KMS-11 (cell line): ENCODE results near the gene ZNF536.

Experiments
- H2AFZ ChIP-seq: fragments of 200-600 bp; sonication (generic); 2 replicates; pipeline ENCODE4 v1.6.1; 2016; ENCODE audit warnings: antibody characterized with exemption, mixed run types, low read depth
- H3K27ac ChIP-seq: fragments of 200-600 bp; sonication (generic); 2 replicates; pipeline ENCODE4 v1.6.1; 2016; ENCODE audit warnings: mild to moderate bottlenecking, mixed run types
- H3K27me3 ChIP-seq: fragments of 200-600 bp; sonication (generic); 2 replicates; pipeline ENCODE4 v1.6.1; 2017; ENCODE audit warnings: mild to moderate bottlenecking, low read depth, mixed run types, moderate library complexity; ENCODE audit not compliant: insufficient read depth
- H3K36me3 ChIP-seq: fragments of 200-600 bp; sonication (generic); 2 replicates; pipeline ENCODE4 v1.6.1; 2017; ENCODE audit warnings: mild to moderate bottlenecking, mixed run types; ENCODE audit not compliant: insufficient read depth
- H3K4me1 ChIP-seq: fragments of 200-600 bp; sonication (generic); 2 replicates; pipeline ENCODE4 v1.6.1; 2016; ENCODE audit warnings: mild to moderate bottlenecking, low read depth, mixed run types; ENCODE audit not compliant: poor library complexity, severe bottlenecking
- H3K4me2 ChIP-seq: fragments of 200-600 bp; sonication (generic); 2 replicates; pipeline ENCODE4 v1.7.0; 2016; ENCODE audit warnings: mild to moderate bottlenecking, mixed run types
- H3K4me3 ChIP-seq: fragments of 200-600 bp; sonication (generic); IDR thresholded peaks from 2 replicates; pipeline ENCODE4 v1.6.1; 2017; ENCODE audit warnings: low read depth, low read length, mixed read lengths; ENCODE audit not compliant: insufficient read depth
- H3K79me2 ChIP-seq: fragments of 200-600 bp; sonication (generic); 2 replicates; pipeline ENCODE4 v1.6.1; 2016; ENCODE audit warnings: low read depth, mixed run types; ENCODE audit not compliant: insufficient read depth
- H3K9ac ChIP-seq: fragments of 200-600 bp; sonication (generic); 2 replicates; pipeline ENCODE4 v1.6.1; 2016; ENCODE audit warnings: mild to moderate bottlenecking, mixed run types
- H4K20me1 ChIP-seq: fragments of 200-600 bp; sonication (generic); 2 replicates; pipeline ENCODE4 v1.6.1; 2016; ENCODE audit warnings: mild to moderate bottlenecking, mixed run types; ENCODE audit not compliant: insufficient read depth
- TF ChIP-seq, protein P1 (sequence below): fragments of 200-600 bp; sonication (generic); conservative IDR thresholded peaks from 2 replicates; pipeline ENCODE4 v1.6.1; 2017; ENCODE audit warnings: low read depth, mild to moderate bottlenecking, antibody characterized with exemption, low read length, moderate library complexity, mixed read lengths

The ZNF536 gene

DNA sequence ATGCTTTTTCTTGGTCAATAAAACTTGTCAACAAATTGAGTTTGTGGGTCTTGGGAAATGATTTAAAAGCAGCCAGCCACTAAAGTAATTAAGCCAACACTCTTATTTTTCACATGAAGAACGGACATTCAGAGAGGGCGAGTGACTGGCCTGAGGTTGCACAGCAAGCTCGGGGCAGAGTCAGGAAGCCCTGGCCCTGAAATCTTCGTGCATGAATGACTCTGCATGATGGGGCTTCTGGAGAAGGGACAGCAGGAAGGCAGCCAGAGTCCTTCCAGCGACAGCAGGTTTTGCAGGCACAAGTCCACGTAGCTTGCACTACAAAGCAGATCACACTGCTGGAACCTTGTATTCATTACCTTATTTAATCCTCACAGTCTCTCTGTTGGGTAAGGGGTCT is 232.5 kb downstream of the ZNF536 start:
- Histone ChIP-seq H3K4me2 (no peak overlapping the region), H3K4me1 (no peaks in the 10 kb centered on the region), H3K4me3 (no peak overlapping the region), H2AFZ (no peak overlapping the region), H3K36me3 (no peaks in the 10 kb centered on the region), H3K27ac (no peak overlapping the region), H3K9ac (no peak overlapping the region), H4K20me1 (no peaks in the 10 kb centered on the region), H3K79me2 (no peaks in the 10 kb centered on the region), H3K27me3 (no peaks in the 10 kb centered on the region)
- TF ChIP-seq, protein P1, sequence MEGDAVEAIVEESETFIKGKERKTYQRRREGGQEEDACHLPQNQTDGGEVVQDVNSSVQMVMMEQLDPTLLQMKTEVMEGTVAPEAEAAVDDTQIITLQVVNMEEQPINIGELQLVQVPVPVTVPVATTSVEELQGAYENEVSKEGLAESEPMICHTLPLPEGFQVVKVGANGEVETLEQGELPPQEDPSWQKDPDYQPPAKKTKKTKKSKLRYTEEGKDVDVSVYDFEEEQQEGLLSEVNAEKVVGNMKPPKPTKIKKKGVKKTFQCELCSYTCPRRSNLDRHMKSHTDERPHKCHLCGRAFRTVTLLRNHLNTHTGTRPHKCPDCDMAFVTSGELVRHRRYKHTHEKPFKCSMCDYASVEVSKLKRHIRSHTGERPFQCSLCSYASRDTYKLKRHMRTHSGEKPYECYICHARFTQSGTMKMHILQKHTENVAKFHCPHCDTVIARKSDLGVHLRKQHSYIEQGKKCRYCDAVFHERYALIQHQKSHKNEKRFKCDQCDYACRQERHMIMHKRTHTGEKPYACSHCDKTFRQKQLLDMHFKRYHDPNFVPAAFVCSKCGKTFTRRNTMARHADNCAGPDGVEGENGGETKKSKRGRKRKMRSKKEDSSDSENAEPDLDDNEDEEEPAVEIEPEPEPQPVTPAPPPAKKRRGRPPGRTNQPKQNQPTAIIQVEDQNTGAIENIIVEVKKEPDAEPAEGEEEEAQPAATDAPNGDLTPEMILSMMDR = no peak

DNA sequence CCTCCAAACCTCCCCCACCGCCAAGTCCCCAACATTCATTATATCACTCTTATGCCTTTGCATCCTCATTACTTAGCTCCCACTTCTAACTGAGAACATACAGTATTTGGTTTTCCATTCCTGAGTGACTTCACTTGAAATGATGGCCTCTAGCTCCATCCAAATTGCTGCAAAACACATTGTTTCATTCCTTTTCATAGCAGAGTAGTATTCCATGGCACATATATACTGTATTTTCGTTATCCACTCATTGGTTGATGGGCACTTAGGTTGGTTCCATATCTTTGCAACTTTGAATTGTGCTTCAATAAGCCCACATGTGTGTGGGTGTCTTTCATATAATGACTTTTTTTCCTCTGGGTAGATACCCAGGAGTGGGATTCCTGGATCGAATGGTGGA is 233.1 kb downstream of the ZNF536 start:
- TF ChIP-seq, protein P1 = no peak
- no peak overlapping the region for H3K4me3 ChIP-seq
- no peak overlapping the region for H3K4me2 ChIP-seq
- H2AFZ ChIP-seq = no peak overlapping the region
- H3K36me3 ChIP-seq = no peaks in the 10 kb centered on the region
- no peaks in the 10 kb centered on the region for H3K79me2 ChIP-seq
- no peaks in the 10 kb centered on the region for H3K27me3 ChIP-seq
- no peaks in the 10 kb centered on the region for H4K20me1 ChIP-seq
- H3K4me1 ChIP-seq = no peaks in the 10 kb centered on the region
- H3K9ac ChIP-seq = no peak overlapping the region
- H3K27ac ChIP-seq = no peak overlapping the region

DNA sequence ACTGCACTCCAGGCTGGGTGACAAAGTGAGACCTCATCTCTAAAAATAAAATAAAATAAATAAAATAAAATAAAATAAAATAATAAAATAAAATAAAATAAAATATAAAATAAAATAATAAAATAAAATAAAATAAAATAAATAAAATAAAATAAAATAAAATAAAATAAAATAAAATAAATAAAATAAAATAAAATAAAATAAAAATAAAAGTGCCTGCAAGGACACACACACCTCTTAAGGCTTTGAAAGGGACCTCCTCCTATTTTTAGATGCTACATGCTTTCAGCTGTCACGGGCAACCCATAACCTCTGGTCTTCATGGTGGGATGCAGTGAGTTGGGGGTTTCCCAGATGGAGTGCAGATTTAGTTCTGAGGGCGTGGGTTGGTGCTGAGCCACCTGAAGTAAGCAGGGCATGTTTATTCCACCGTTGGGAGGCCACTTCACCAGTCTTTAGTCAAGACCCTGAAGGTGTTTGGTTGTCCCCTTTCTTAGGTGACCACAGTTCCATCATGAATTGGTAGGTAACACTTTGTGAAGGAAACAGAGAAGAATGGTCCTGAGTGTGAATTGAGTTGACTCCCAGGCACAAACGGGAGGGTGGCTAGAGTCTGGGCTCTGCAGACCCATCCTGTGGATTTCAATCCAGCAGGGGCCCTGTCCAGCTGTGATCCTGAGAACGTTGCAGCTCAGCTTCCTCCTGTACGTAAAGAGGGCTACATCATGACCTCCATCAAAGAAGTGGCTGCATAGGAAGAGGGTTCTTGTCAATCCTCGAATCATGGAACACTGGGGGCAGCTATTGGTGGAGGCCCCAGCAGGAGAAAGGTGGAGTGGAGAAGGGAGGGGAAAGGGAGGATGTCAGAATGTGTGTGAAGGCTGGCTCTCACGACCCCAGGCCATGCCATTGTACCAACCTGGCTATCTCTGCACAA is 234.2 kb downstream of the ZNF536 start:
- H3K4me1 ChIP-seq = no peaks in the 10 kb centered on the region
- H3K27ac ChIP-seq = no peak overlapping the region
- H3K27me3 ChIP-seq = no peaks in the 10 kb centered on the region
- TF ChIP-seq, protein P1 = no peak
- no peak overlapping the region for H2AFZ ChIP-seq
- no peak overlapping the region for H3K4me3 ChIP-seq
- no peaks in the 10 kb centered on the region for H3K79me2 ChIP-seq
- H3K9ac ChIP-seq = no peak overlapping the region
- H3K4me2 ChIP-seq = no peak overlapping the region
- no peaks in the 10 kb centered on the region for H3K36me3 ChIP-seq
- no peaks in the 10 kb centered on the region for H4K20me1 ChIP-seq
